ENCODE data around the gene CRTAP.

GRCh38 chr3:33184863-33185262 lies 71.0 kb downstream of the CRTAP start:
- TF ChIP-seq CTCF (IDR thresholded peaks at IDR 0.05) (no peak), POLR2A (IDR thresholded peaks at IDR 0.05) (no peak)

Measured in sigmoid colon (tissue), 3 donors.